Stomach (tissue), 9 donors: ENCODE measurements around the gene ACBD4. TPM values are rescaled to one million over a fixed set of nuclear protein-coding genes. Genes with fewer than 3 reads are reported as not detected.
A peak's percentile ranks its signal among the peaks of the same experiment; 100 is the strongest.

Experiments used
- DNase-seq, 2 donors: peaks; one replicate each; pipeline versions ENCODE4 v3.0.0 to v3.0.0-alpha.2; 2013 to 2019
- H3K27ac ChIP-seq, 5 donors: fragments of 200-600 bp in 4 of 5; sonication (generic) in 4 of 5; one replicate each; pipeline ENCODE4 v1.5.1; 2013 to 2019; ENCODE audit warnings: mild to moderate bottlenecking in 1 of 5, moderate library complexity in 1 of 5
- H3K27me3 ChIP-seq, 3 donors: fragments of 200-600 bp; sonication (generic); one replicate each; pipeline ENCODE4 v1.5.1; 2017 to 2019; ENCODE audit warnings: mixed run types in 1 of 3
- H3K36me3 ChIP-seq, 4 donors: fragments of 200-600 bp; sonication (generic); 1 replicate in 3 of 4; 2 replicates in 1 of 4; pipeline ENCODE4 v1.5.1; 2016 to 2019
- H3K4me1 ChIP-seq, 4 donors: fragments of 200-600 bp; sonication (generic); one replicate each; pipeline ENCODE4 v1.5.1; 2016 to 2019
- H3K4me3 ChIP-seq, 4 donors: fragments of 200-600 bp; sonication (generic) in 3 of 4; one replicate each; pipeline ENCODE4 v1.5.1; 2016 to 2019; ENCODE audit warnings: mild to moderate bottlenecking in 1 of 4
- H3K9me3 ChIP-seq, 4 donors: fragments of 200-600 bp; sonication (generic); one replicate each; pipeline ENCODE4 v1.5.1; 2016 to 2019
- EP300 ChIP-seq: sonication (generic); formaldehyde crosslinking; IDR thresholded peaks from one replicate; pipeline ENCODE4 v1.6.1; 2017; ENCODE audit warnings: antibody characterized with exemption
- POLR2A ChIP-seq, 4 donors: fragments of 450-650 bp; IDR thresholded peaks; one replicate each; pipeline ENCODE4 v1.6.1; 2016; ENCODE audit warnings: antibody characterized with exemption in 4 of 4, control low read depth in 2 of 4, mild to moderate bottlenecking in 1 of 4, moderate library complexity in 1 of 4
- POLR2AphosphoS5 ChIP-seq, 3 donors: sonication (generic); formaldehyde crosslinking; IDR thresholded peaks; one replicate each; pipeline ENCODE4 v1.6.1; 2016; ENCODE audit warnings: antibody characterized with exemption in 3 of 3
- WGBS, 5 donors: extraction: QIAGEN DNeasy Blood & Tissue Kit in 3 of 5; methylation state at CpG; one replicate each; pipeline versions ENCODE4 v1.1.5 to v1.1.7; 2013 to 2018; 5-methylcytosine and 5-hydroxymethylcytosine counted together
- intact Hi-C: fragments of 100-400 bp; cut with DNase I; formaldehyde crosslinking; loops from one replicate; pipeline ENCODE4 v1.15.1; 2023; ENCODE audit warnings: low total_unique reads
- polyA plus RNA-seq, 3 donors: library from polyadenylated mRNA; stranded (reverse); fragments of 200-250 nt; gene quantifications; one replicate each; pipeline ENCODE4 v1.2.3, GENCODE V29; 2013
- total RNA-seq, 5 donors: library from RNA; depleted of rRNA; stranded (reverse); fragments of >200 nt; gene quantifications; one replicate each; pipeline versions ENCODE4 v1.1.0 to v1.2.3, GENCODE V29; 2014 to 2016
- TF ChIP-seq, protein P1 (sequence below), 7 experiments: fragments of 450-650 bp in 4 of 7; fragments of 200-600 bp in 3 of 7; sonication (generic) in 3 of 7; IDR thresholded peaks; one replicate each; pipeline ENCODE4 v1.5.1; 2016 to 2019; ENCODE audit warnings: antibody characterized with exemption in 7 of 7, control low read depth in 2 of 7, mild to moderate bottlenecking in 1 of 7
- donor health status: healthy with polysubstance abuse.
- donor health status: Bipolar disorder and iron deficiency.
- donor health status: healthy.

ACBD4 gene
- total and polyA plus RNA-seq, 8 donors = 4.6 to 24.6 (median 17.1) TPM

- Histone ChIP-seq H3K36me3 (peaks cover 93 to 100% (median 96%) of the 10 kb centered on the region in 4 donors), H3K4me3 (no peak overlapping the region), H3K4me1 (peaks cover 21 to 46% (median 32%) of the 10 kb centered on the region in 4 donors), H3K27me3 (no peaks in the 10 kb centered on the region), H3K27ac (peak overlapping the region in 4 of 5 donors; percentile 29 to 68 (median 50)), H3K9me3 (no peaks in the 10 kb centered on the region)
- DNase-seq = no peak
- intact Hi-C loops = no loop called here
- 74 to 87% (median 82%) methylated on average over 11 to 13 of the region's 13 CpGs for WGBS, 5 donors
- TF ChIP-seq, protein P1, sequence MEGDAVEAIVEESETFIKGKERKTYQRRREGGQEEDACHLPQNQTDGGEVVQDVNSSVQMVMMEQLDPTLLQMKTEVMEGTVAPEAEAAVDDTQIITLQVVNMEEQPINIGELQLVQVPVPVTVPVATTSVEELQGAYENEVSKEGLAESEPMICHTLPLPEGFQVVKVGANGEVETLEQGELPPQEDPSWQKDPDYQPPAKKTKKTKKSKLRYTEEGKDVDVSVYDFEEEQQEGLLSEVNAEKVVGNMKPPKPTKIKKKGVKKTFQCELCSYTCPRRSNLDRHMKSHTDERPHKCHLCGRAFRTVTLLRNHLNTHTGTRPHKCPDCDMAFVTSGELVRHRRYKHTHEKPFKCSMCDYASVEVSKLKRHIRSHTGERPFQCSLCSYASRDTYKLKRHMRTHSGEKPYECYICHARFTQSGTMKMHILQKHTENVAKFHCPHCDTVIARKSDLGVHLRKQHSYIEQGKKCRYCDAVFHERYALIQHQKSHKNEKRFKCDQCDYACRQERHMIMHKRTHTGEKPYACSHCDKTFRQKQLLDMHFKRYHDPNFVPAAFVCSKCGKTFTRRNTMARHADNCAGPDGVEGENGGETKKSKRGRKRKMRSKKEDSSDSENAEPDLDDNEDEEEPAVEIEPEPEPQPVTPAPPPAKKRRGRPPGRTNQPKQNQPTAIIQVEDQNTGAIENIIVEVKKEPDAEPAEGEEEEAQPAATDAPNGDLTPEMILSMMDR (IDR thresholded peaks at IDR 0.05) = no peak
- TF ChIP-seq EP300 (no peak), POLR2A (IDR thresholded peaks at IDR 0.05) (no peak), POLR2AphosphoS5 (IDR thresholded peaks at IDR 0.05) (no peak)
Observed at GRCh38 chr17:45098081-45098868, 37.2 kb upstream of the ACBD4 start.

GRCh38 chr17:45098869-45099616, 36.4 kb upstream of the ACBD4 start:
- Histone ChIP-seq H3K9me3 (no peaks in the 10 kb centered on the region), H3K4me1 (peaks cover 14 to 38% (median 25%) of the 10 kb centered on the region in 4 donors), H3K36me3 (peaks cover 93 to 100% (median 96%) of the 10 kb centered on the region in 4 donors), H3K4me3 (no peak overlapping the region), H3K27ac (peak overlapping the region in 3 of 5 donors; percentile 39 to 68 (median 61)), H3K27me3 (no peaks in the 10 kb centered on the region)
- WGBS, 5 donors = 44 to 49% (median 47%) methylated on average over 9 of the region's 9 CpGs
- TF ChIP-seq POLR2AphosphoS5 (IDR thresholded peaks at IDR 0.05) = peak in 2 of 3 donors; percentile 22 to 77
- TF ChIP-seq POLR2A (IDR thresholded peaks at IDR 0.05) = no peak
- TF ChIP-seq, protein P1 (IDR thresholded peaks at IDR 0.05) = peak in 5 of 7 experiments; percentile 60 to 88 (median 74)
- TF ChIP-seq EP300 = no peak
- peak; percentile 91 to 93 for DNase-seq
- intact Hi-C loops = no loop called here

- TF ChIP-seq POLR2A (IDR thresholded peaks at IDR 0.05) (no peak), POLR2AphosphoS5 (IDR thresholded peaks at IDR 0.05) (no peak), EP300 (no peak)
- TF ChIP-seq, protein P1 (IDR thresholded peaks at IDR 0.05) = no peak
- Histone ChIP-seq H3K27me3 (no peaks in the 10 kb centered on the region), H3K4me1 (peaks cover 10 to 27% (median 17%) of the 10 kb centered on the region in 4 donors), H3K36me3 (peaks cover 93 to 100% (median 96%) of the 10 kb centered on the region in 4 donors), H3K9me3 (no peaks in the 10 kb centered on the region), H3K4me3 (no peak overlapping the region), H3K27ac (peak overlapping the region in 1 of 5 donors; percentile 44)
- no peak for DNase-seq
- WGBS, 5 donors = 73 to 91% (median 78%) methylated on average over 9 of the region's 9 CpGs
- intact Hi-C loops = loop anchor here (10.0 kb wide), 1 partner anchor 187 kb away; the partner anchor contains the start of gene GFAP
Observed at GRCh38 chr17:45101546-45101882, 34.0 kb upstream of the ACBD4 start.
